MM.1S (cell line): Measurements from ENCODE around the gene SPOCK2.

Experiments used
- EZH2 ChIP-seq: fragments of 300-600 bp; sonication (generic); optimal IDR thresholded peaks from 2 replicates; pipeline ENCODE3; 2017; ENCODE audit warnings: low read depth, mild to moderate bottlenecking, antibody characterized with exemption, low read length, mixed read lengths
- EZH2phosphoT487 ChIP-seq: fragments of 300-600 bp; sonication (generic); IDR thresholded peaks from 2 replicates; pipeline ENCODE4 v1.6.1; 2018; ENCODE audit warnings: antibody characterized with exemption, low read length
- TF ChIP-seq, protein P1 (sequence below): fragments of 300-600 bp; sonication (generic); IDR thresholded peaks from 2 replicates; pipeline ENCODE4 v1.5.1; 2016; ENCODE audit warnings: antibody characterized with exemption, low read length, mixed read lengths

DNA sequence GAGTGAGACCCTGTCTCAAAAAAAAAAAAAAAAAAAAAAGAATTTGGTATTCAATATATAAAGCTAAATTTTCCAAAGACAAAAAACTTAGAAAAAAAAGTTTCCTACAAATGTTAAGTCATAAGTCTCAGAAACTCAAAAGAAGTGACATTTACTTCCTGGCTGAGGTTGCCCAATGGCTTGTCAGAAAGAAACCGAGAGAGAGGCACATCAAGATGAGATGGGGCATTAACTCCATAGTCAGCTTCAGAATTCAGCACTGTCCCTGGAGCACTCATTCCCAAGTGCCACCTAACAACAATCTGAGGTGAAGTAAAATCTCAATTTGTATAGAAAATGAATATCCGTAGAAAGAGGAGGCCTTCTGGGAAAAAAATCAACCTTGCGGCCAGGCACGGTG lies 6.8 kb upstream of the SPOCK2 start:
- TF ChIP-seq, protein P1, sequence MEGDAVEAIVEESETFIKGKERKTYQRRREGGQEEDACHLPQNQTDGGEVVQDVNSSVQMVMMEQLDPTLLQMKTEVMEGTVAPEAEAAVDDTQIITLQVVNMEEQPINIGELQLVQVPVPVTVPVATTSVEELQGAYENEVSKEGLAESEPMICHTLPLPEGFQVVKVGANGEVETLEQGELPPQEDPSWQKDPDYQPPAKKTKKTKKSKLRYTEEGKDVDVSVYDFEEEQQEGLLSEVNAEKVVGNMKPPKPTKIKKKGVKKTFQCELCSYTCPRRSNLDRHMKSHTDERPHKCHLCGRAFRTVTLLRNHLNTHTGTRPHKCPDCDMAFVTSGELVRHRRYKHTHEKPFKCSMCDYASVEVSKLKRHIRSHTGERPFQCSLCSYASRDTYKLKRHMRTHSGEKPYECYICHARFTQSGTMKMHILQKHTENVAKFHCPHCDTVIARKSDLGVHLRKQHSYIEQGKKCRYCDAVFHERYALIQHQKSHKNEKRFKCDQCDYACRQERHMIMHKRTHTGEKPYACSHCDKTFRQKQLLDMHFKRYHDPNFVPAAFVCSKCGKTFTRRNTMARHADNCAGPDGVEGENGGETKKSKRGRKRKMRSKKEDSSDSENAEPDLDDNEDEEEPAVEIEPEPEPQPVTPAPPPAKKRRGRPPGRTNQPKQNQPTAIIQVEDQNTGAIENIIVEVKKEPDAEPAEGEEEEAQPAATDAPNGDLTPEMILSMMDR: no peak
- TF ChIP-seq EZH2: no peak
- TF ChIP-seq EZH2phosphoT487: no peak
